ENCODE data around the gene TNFSF8.

The TNFSF8 gene

DNA sequence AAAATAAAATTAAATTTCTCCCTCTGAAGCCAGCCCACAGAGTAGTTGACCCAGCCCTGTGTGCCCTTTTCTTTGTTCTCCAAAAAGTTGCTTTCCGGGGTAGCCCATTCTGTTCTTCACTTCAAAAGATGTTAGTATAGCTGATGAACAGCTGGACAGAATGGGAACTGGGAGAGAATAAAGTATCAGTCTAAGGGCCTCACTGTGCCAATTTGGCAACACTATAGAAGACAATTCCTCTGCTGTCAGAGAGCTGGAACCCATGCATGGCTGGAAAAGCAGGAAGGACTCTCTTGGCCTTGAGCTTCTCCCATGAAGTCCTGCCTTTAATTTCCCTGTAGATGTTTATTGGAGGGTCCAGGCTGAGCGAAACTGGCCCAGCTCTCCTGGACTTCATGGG lies 11.0 kb upstream of the TNFSF8 start:
- Histone ChIP-seq H3K27ac (ENCODE audit: extremely low read depth, low read depth, low read length) (no peak overlapping the region), H3K4me3 (ENCODE audit: low read depth, low read length) (no peak overlapping the region), H3K9me3 (ENCODE audit: control insufficient read depth, insufficient read depth, low read depth, low read length) (no peaks in the 10 kb centered on the region), H3K36me3 (ENCODE audit: control insufficient read depth in 2 of 2, insufficient read depth in 1 of 2, low read length in 2 of 2) (no peaks in the 10 kb centered on the region), H3K4me1 (ENCODE audit: control insufficient read depth, insufficient read depth, low read length) (no peaks in the 10 kb centered on the region)
- CTCF ChIA-PET: interaction anchor here (1.3 kb wide), 1 partner anchor 73 kb away, joined by 3 read pairs; no protein-coding TSS in a partner anchor
- POLR2A ChIA-PET: no interaction called here
- TF ChIP-seq BCL11B (tag by site-specific recombination; IDR thresholded peaks at IDR 0.05; ENCODE audit: low read depth) (no peak), ZNF214 (tag by site-specific recombination; IDR thresholded peaks at IDR 0.05; ENCODE audit: borderline replicate concordance) (no peak), MZF1 (tag by site-specific recombination; IDR thresholded peaks at IDR 0.05; ENCODE audit: borderline replicate concordance) (no peak), GLI4 (tag by site-specific recombination; IDR thresholded peaks at IDR 0.05) (no peak), ZNF311 (tag by site-specific recombination; IDR thresholded peaks at IDR 0.05; ENCODE audit: borderline replicate concordance) (no peak), ZNF549 (tag by site-specific recombination; IDR thresholded peaks at IDR 0.05) (no peak), ZNF169 (tag by site-specific recombination; IDR thresholded peaks at IDR 0.05) (no peak), ZNF843 (tag by site-specific recombination; IDR thresholded peaks at IDR 0.05) (no peak), ZNF175 (tag by site-specific recombination; IDR thresholded peaks at IDR 0.05) (no peak), ZNF777 (tag by site-specific recombination; IDR thresholded peaks at IDR 0.05; ENCODE audit: borderline replicate concordance) (no peak), ZBTB17 (tag by site-specific recombination; IDR thresholded peaks at IDR 0.05) (no peak), ZNF416 (tag by site-specific recombination; IDR thresholded peaks at IDR 0.05) (no peak), ZNF426 (tag by site-specific recombination; IDR thresholded peaks at IDR 0.05) (no peak)
- TF ChIP-seq, protein P1, sequence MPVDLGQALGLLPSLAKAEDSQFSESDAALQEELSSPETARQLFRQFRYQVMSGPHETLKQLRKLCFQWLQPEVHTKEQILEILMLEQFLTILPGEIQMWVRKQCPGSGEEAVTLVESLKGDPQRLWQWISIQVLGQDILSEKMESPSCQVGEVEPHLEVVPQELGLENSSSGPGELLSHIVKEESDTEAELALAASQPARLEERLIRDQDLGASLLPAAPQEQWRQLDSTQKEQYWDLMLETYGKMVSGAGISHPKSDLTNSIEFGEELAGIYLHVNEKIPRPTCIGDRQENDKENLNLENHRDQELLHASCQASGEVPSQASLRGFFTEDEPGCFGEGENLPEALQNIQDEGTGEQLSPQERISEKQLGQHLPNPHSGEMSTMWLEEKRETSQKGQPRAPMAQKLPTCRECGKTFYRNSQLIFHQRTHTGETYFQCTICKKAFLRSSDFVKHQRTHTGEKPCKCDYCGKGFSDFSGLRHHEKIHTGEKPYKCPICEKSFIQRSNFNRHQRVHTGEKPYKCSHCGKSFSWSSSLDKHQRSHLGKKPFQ (tag by site-specific recombination; IDR thresholded peaks at IDR 0.05): no peak
- TF ChIP-seq, protein P2, sequence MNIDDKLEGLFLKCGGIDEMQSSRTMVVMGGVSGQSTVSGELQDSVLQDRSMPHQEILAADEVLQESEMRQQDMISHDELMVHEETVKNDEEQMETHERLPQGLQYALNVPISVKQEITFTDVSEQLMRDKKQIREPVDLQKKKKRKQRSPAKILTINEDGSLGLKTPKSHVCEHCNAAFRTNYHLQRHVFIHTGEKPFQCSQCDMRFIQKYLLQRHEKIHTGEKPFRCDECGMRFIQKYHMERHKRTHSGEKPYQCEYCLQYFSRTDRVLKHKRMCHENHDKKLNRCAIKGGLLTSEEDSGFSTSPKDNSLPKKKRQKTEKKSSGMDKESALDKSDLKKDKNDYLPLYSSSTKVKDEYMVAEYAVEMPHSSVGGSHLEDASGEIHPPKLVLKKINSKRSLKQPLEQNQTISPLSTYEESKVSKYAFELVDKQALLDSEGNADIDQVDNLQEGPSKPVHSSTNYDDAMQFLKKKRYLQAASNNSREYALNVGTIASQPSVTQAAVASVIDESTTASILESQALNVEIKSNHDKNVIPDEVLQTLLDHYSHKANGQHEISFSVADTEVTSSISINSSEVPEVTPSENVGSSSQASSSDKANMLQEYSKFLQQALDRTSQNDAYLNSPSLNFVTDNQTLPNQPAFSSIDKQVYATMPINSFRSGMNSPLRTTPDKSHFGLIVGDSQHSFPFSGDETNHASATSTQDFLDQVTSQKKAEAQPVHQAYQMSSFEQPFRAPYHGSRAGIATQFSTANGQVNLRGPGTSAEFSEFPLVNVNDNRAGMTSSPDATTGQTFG (tag by site-specific recombination; IDR thresholded peaks at IDR 0.05; ENCODE audit: borderline replicate concordance): no peak
- TF ChIP-seq, protein P3, sequence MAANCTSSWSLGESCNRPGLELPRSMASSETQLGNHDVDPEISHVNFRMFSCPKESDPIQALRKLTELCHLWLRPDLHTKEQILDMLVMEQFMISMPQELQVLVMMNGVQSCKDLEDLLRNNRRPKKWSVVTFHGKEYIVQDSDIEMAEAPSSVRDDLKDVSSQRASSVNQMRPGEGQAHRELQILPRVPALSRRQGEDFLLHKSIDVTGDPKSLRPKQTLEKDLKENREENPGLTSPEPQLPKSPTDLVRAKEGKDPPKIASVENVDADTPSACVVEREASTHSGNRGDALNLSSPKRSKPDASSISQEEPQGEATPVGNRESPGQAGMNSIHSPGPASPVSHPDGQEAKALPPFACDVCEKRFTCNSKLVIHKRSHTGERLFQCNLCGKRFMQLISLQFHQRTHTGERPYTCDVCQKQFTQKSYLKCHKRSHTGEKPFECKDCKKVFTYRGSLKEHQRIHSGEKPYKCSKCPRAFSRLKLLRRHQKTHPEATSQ (tag by site-specific recombination; IDR thresholded peaks at IDR 0.05): no peak

DNA sequence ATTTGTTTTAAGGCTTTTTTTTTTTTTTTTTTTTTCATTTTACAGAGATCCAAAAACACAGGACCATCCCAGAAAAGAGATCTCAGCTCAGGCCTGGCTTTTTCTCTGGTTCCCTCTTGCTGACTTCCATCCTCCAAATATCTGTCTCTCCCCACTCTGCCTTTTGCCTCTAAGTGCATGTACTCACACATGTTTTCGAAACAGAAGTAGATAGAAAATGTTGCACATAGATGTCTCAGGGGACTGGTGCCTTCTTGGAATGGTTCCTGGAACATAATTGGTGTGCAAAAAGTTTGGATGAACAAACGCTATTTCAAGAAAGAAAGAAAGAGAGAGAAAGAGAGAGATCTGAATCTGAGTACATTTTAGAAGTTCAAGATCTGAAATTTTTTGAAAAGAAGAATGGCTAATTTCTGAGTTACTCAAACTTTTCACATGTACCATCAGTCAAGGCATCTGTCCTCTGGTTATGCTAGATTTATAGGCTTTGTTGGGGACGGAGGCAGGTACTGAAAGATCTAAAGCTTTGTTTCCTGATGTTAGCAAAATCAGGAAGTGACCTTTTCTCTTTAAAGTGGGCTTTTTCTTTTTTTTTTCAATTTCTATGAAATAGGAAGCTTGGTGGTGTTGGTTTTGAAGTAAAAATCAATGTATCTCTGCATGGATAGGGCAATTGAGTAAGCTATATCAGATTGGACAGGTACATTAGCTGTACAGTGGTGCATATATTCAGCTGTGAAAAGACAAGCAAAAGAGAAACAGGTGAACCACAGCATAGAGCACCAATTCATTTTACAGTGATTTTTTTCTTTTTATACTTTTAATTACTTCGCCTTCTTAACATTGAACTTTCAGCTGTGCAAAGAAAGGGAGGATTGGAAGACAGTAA lies 8.5 kb upstream of the TNFSF8 start:
- Histone ChIP-seq H3K4me1 (ENCODE audit: control insufficient read depth, insufficient read depth, low read length) (no peaks in the 10 kb centered on the region), H3K9me3 (ENCODE audit: control insufficient read depth, insufficient read depth, low read depth, low read length) (no peaks in the 10 kb centered on the region), H3K27ac (ENCODE audit: extremely low read depth, low read depth, low read length) (no peak overlapping the region), H3K4me3 (ENCODE audit: low read depth, low read length) (no peak overlapping the region), H3K36me3 (ENCODE audit: control insufficient read depth in 2 of 2, insufficient read depth in 1 of 2, low read length in 2 of 2) (no peaks in the 10 kb centered on the region)
- ChIA-PET CTCF (interaction anchor here (0.5 to 1.0 kb wide), 3 partner anchors 12 to 52 kb away, joined by 3 to 4 read pairs (median 4); no protein-coding TSS in a partner anchor), POLR2A (no interaction called here)
- TF ChIP-seq ZNF423 (tag by site-specific recombination; IDR thresholded peaks at IDR 0.05) (no peak), ZNF121 (tag by site-specific recombination; IDR thresholded peaks at IDR 0.05) (no peak), ZNF155 (tag by site-specific recombination; IDR thresholded peaks at IDR 0.05) (no peak), ZNF266 (tag by site-specific recombination; IDR thresholded peaks at IDR 0.05; ENCODE audit: low read depth) (no peak), ZNF302 (tag by site-specific recombination; IDR thresholded peaks at IDR 0.05; ENCODE audit: low read depth) (no peak)
